ENCODE results near the gene COLGALT1. TPM values are rescaled to one million over a fixed set of nuclear protein-coding genes. Genes with fewer than 3 reads are reported as not detected.

Gene COLGALT1
- total and polyA plus RNA-seq, 9 of the 15 experiments (the other 6 are each of a cell fraction or from before 2014, with no cell fraction given): 4.9 to 119 (median 82.6) TPM

DNA sequence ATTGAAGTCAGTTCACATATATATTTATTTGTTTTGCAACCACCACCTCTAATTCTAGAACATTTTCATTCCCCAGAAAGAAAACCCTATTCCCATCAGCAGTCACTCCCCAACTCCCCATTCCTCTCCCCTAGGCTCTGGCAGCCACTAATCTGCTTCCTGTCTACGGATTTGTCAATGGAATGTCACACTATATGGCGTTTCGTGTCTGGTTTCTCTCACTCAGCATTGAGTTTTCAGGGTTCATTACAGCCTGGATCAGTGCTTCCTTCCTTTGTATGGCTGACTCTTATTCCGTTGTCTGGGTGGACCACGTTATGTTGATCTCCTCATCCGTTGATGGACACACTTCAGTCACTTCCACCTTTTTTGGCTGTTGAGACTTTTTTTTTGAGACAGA is 9.3 kb downstream of the COLGALT1 start:
- H3K27ac ChIP-seq (ENCODE audit: extremely low read depth, low read depth, low read length): no peak overlapping the region
- no peaks in the 10 kb centered on the region for H4K20me1 ChIP-seq (replicated peaks; ENCODE audit: control insufficient read depth, insufficient read depth, low read length)
- TF ChIP-seq RUNX1 (IDR thresholded peaks at IDR 0.05; ENCODE audit: low read depth) (no peak), ELF4 (CRISPR knock-in tag; IDR thresholded peaks at IDR 0.05) (no peak), FOXP4 (CRISPR knock-in tag; IDR thresholded peaks at IDR 0.05; ENCODE audit: borderline replicate concordance) (no peak), ATF3 (IDR thresholded peaks at IDR 0.05) (no peak), ATF3 (CRISPR knock-in tag; conservative IDR thresholded peaks at IDR 0.05) (no peak), DNMT1 (IDR thresholded peaks at IDR 0.05) (no peak), ZNF57 (CRISPR knock-in tag; IDR thresholded peaks at IDR 0.05) (no peak), ZEB2 (IDR thresholded peaks at IDR 0.05) (no peak), ZKSCAN8 (CRISPR knock-in tag; IDR thresholded peaks at IDR 0.05) (no peak), FOXJ2 (tag; IDR thresholded peaks at IDR 0.05) (no peak), ATF1 (CRISPR knock-in tag; IDR thresholded peaks at IDR 0.05) (no peak), ATF1 (tag; IDR thresholded peaks at IDR 0.05) (no peak), SP2 (IDR thresholded peaks at IDR 0.05; ENCODE audit: extremely low read depth, low read depth, low read length, poor library complexity, severe bottlenecking) (no peak), UBTF (IDR thresholded peaks at IDR 0.05; ENCODE audit: borderline replicate concordance in 1 of 2, low read depth in 2 of 2, low read length in 2 of 2) (no peak)
- TF ChIP-seq, protein P1, sequence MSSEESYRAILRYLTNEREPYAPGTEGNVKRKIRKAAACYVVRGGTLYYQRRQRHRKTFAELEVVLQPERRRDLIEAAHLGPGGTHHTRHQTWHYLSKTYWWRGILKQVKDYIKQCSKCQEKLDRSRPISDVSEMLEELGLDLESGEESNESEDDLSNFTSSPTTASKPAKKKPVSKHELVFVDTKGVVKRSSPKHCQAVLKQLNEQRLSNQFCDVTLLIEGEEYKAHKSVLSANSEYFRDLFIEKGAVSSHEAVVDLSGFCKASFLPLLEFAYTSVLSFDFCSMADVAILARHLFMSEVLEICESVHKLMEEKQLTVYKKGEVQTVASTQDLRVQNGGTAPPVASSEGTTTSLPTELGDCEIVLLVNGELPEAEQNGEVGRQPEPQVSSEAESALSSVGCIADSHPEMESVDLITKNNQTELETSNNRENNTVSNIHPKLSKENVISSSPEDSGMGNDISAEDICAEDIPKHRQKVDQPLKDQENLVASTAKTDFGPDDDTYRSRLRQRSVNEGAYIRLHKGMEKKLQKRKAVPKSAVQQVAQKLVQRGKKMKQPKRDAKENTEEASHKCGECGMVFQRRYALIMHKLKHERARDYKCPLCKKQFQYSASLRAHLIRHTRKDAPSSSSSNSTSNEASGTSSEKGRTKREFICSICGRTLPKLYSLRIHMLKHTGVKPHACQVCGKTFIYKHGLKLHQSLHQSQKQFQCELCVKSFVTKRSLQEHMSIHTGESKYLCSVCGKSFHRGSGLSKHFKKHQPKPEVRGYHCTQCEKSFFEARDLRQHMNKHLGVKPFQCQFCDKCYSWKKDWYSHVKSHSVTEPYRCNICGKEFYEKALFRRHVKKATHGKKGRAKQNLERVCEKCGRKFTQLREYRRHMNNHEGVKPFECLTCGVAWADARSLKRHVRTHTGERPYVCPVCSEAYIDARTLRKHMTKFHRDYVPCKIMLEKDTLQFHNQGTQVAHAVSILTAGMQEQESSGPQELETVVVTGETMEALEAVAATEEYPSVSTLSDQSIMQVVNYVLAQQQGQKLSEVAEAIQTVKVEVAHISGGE (CRISPR knock-in tag; IDR thresholded peaks at IDR 0.05): no peak

More for the DNA sequence above, 9.3 kb downstream of the COLGALT1 start:
- Histone ChIP-seq H3K9ac (ENCODE audit: insufficient read depth in 1 of 2, low read depth in 2 of 2, low read length in 2 of 2) (no peak overlapping the region), H3K4me2 (ENCODE audit: insufficient read depth, low read length) (no peak overlapping the region), H3K27me3 (ENCODE audit: control insufficient read depth in 2 of 2, insufficient read depth in 2 of 2, low read length in 2 of 2) (no peaks in the 10 kb centered on the region), H3K4me3 (no peak overlapping the region), H3K9me3 (replicated peaks; ENCODE audit: control insufficient read depth, insufficient read depth, low read depth, low read length) (no peaks in the 10 kb centered on the region), H3K9me1 (ENCODE audit: control insufficient read depth, insufficient read depth, low read length) (no peaks in the 10 kb centered on the region), H3K79me2 (ENCODE audit: control insufficient read depth, insufficient read depth, low read length) (0 out of 3 replicates have a peak, but pooled peaks cover 4% of the 10 kb centered on the region), H3K36me3 (ENCODE audit: control insufficient read depth, insufficient read depth, low read length) (peaks cover 88% of the 10 kb centered on the region), H3K4me1 (replicated peaks in 1 of 2; ENCODE audit: control insufficient read depth in 2 of 2, insufficient read depth in 2 of 2, low read length in 2 of 2) (no peaks in the 10 kb centered on the region), H2AFZ (ENCODE audit: low read depth, low read length) (no peak overlapping the region)
- in situ Hi-C loops (cut with MboI): no loop called here
- POLR2A ChIA-PET: no interaction called here
- CTCF ChIA-PET (ENCODE audit: low intra/inter-chr PET ratio): interaction anchor here (0.7 kb wide), 1 partner anchor 66 kb away, joined by 5 read pairs; no protein-coding TSS in a partner anchor
- BruUV-seq (replicated peaks): no TSS peak
- no peak for DNase-seq (ENCODE audit: extremely low read depth in 1 of 4, low spot score in 3 of 4)
- no peak for ATAC-seq
- FAIRE-seq: no peak
- intact Hi-C loops (cut with micrococcal nuclease): no loop called here
- 83% methylated on average over 6 of the region's 6 CpGs for WGBS (ENCODE audit: insufficient coverage, low coverage, missing lambda C conversion rate)

Measured in K562 (cell line).